PC-9 (cell line): Measurements from ENCODE around the gene CDA. TPM values are rescaled to one million over a fixed set of nuclear protein-coding genes. Genes with fewer than 3 reads are reported as not detected.
A peak's percentile ranks its signal among the peaks of the same experiment; 100 is the strongest.

Experiments
- BruUV-seq: library from RNA; stranded (reverse); fragments of 400-500 nt; replicated peaks from 2 replicates; lab custom pipeline; 2021; lab: Mats Ljungman, UMichigan
- CTCF ChIA-PET: fragments of 300-600 bp; sonication (Branson Sonifier 250); formaldehyde crosslinking; loops from one replicate; lab custom pipeline; 2022; ENCODE audit warnings: antibody characterized with exemption; lab: Charles Lee
- POLR2A ChIA-PET: fragments of 300-600 bp; sonication (Branson Sonifier 250); formaldehyde crosslinking; loops from one replicate; lab custom pipeline; 2022; ENCODE audit warnings: antibody characterized with exemption; ENCODE audit not compliant: unreplicated experiment; lab: Charles Lee
- DNase-seq, 2 experiments: peaks; one replicate each; pipeline versions ENCODE4 v3.0.0 to v3.0.0-alpha.2; 2015 to 2022; ENCODE audit warnings: mixed read lengths in 1 of 2
- H2AFZ ChIP-seq: fragments of 200-600 bp; sonication (generic); 2 replicates; pipeline ENCODE4 v1.8.1; 2017; ENCODE audit warnings: antibody characterized with exemption
- H3F3A ChIP-seq: fragments of 200-600 bp; sonication (generic); 2 replicates; pipeline ENCODE4 v1.8.1; 2017; ENCODE audit warnings: antibody characterized with exemption, mild to moderate bottlenecking, low read depth; ENCODE audit not compliant: insufficient read depth
- H3K27ac ChIP-seq: fragments of 200-600 bp; sonication (generic); 2 replicates; pipeline ENCODE4 v1.6.1; 2016; ENCODE audit warnings: mixed run types
- H3K27me3 ChIP-seq: fragments of 200-600 bp; sonication (generic); 2 replicates; pipeline ENCODE4 v1.6.1; 2016; ENCODE audit warnings: low read depth, mixed run types; ENCODE audit not compliant: insufficient read depth
- H3K36me3 ChIP-seq: fragments of 200-600 bp; sonication (generic); 2 replicates; pipeline ENCODE4 v1.6.1; 2016; ENCODE audit warnings: low read depth, mixed run types
- H3K4me1 ChIP-seq: fragments of 200-600 bp; sonication (generic); replicated peaks from 2 replicates; pipeline ENCODE4 v1.6.1; 2016; ENCODE audit warnings: mixed run types; ENCODE audit not compliant: insufficient read depth
- H3K4me2 ChIP-seq: fragments of 200-600 bp; sonication (generic); 2 replicates; pipeline ENCODE4 v1.6.1; 2017; ENCODE audit warnings: mixed run types
- H3K4me3 ChIP-seq: fragments of 200-600 bp; sonication (generic); 2 replicates; pipeline ENCODE4 v1.6.1; 2016; ENCODE audit warnings: mixed run types
- H3K79me2 ChIP-seq: fragments of 200-600 bp; sonication (generic); 2 replicates; pipeline ENCODE4 v1.6.1; 2017; ENCODE audit warnings: low read depth, mixed run types
- H3K9me2 ChIP-seq: fragments of 200-600 bp; sonication (generic); 2 replicates; pipeline ENCODE4 v1.8.1; 2017; ENCODE audit warnings: mild to moderate bottlenecking; ENCODE audit not compliant: insufficient read depth
- H3K9me3 ChIP-seq: fragments of 200-600 bp; sonication (generic); 2 replicates; pipeline ENCODE4 v1.8.1; 2016; ENCODE audit warnings: low read depth; ENCODE audit not compliant: insufficient read depth
- H4K20me1 ChIP-seq: fragments of 200-600 bp; sonication (generic); 2 replicates; pipeline ENCODE4 v1.8.1; 2017; ENCODE audit not compliant: insufficient read depth
- CTCF ChIP-seq: fragments of 200-600 bp; sonication (generic); conservative IDR thresholded peaks from 2 replicates; pipeline ENCODE4 v1.6.1; 2017; ENCODE audit warnings: mixed run types, antibody characterized with exemption, mild to moderate bottlenecking, moderate library complexity
- EZH2 ChIP-seq: fragments of 200-600 bp; sonication (generic); IDR thresholded peaks from 2 replicates; pipeline ENCODE4 v1.8.0; 2017; ENCODE audit warnings: antibody characterized with exemption, low read depth
- intact Hi-C: fragments of 100-400 bp; cut with micrococcal nuclease; formaldehyde crosslinking; loops from one replicate; pipeline ENCODE4 v1.10.0; 2022; ENCODE audit not compliant: unreplicated experiment
- total RNA-seq: library from RNA; stranded (reverse); gene quantifications from 2 replicates; pipeline ENCODE4 v1.2.3, GENCODE V29; 2021

CDA gene
- total RNA-seq, 1 experiment from 2014 or later = 56.6 TPM

- Histone ChIP-seq H2AFZ (no peak overlapping the region), H4K20me1 (no peaks in the 10 kb centered on the region), H3K4me3 (no peak overlapping the region), H3K36me3 (0 out of 2 replicates have a peak, but pooled peaks cover 2% of the 10 kb centered on the region), H3K4me1 (peaks cover 54% of the 10 kb centered on the region), H3F3A (peaks cover 50% of the 10 kb centered on the region), H3K9me2 (no peaks in the 10 kb centered on the region), H3K4me2 (no peak overlapping the region), H3K27me3 (no peaks in the 10 kb centered on the region), H3K79me2 (no peaks in the 10 kb centered on the region), H3K9me3 (no peaks in the 10 kb centered on the region), H3K27ac (0 out of 2 replicates have a peak overlapping the region, but pooled peaks have one; percentile 88)
- ChIA-PET POLR2A (no interaction called here), CTCF (interaction anchor here (0.5 to 0.8 kb wide), 2 partner anchors 8 to 10 kb away, joined by 3 read pairs; no protein-coding TSS in a partner anchor)
- intact Hi-C loops = no loop called here
- no TSS peak for BruUV-seq
- no peak for DNase-seq
- TF ChIP-seq EZH2 = no peak
Measured at GRCh38 chr1:20600156-20600555, 11.3 kb downstream of the CDA start.

GRCh38 chr1:20601129-20601825, 12.4 kb downstream of the CDA start:
- Histone ChIP-seq H3K4me3 (no peak overlapping the region), H3K36me3 (0 out of 2 replicates have a peak, but pooled peaks cover 2% of the 10 kb centered on the region), H3K4me2 (0 out of 2 replicates have a peak overlapping the region, but pooled peaks have one; percentile 1), H3K27me3 (no peaks in the 10 kb centered on the region), H3K79me2 (no peaks in the 10 kb centered on the region), H3K4me1 (peaks cover 54% of the 10 kb centered on the region), H3K27ac (peak overlapping the region; percentile 88), H4K20me1 (no peaks in the 10 kb centered on the region), H3K9me3 (no peaks in the 10 kb centered on the region), H2AFZ (no peak overlapping the region), H3F3A (peaks cover 50% of the 10 kb centered on the region), H3K9me2 (no peaks in the 10 kb centered on the region)
- TF ChIP-seq CTCF (no peak), EZH2 (no peak)
- ChIA-PET CTCF (interaction anchor here (0.6 kb wide), 1 partner anchor 8 kb away, joined by 4 read pairs; no protein-coding TSS in a partner anchor), POLR2A (no interaction called here)
- intact Hi-C loops = no loop called here
- peak in 1 of 2 experiments; percentile 67 for DNase-seq
- BruUV-seq = no TSS peak

GRCh38 chr1:20602851-20603450, 14.1 kb downstream of the CDA start:
- H3K36me3 ChIP-seq = 0 out of 2 replicates have a peak, but pooled peaks cover 2% of the 10 kb centered on the region
- no peak overlapping the region for H3K4me3 ChIP-seq
- peak overlapping the region; percentile 57 for H3K4me2 ChIP-seq
- H3K27me3 ChIP-seq = no peaks in the 10 kb centered on the region
- no peaks in the 10 kb centered on the region for H3K9me3 ChIP-seq
- no peaks in the 10 kb centered on the region for H3K9me2 ChIP-seq
- ChIA-PET POLR2A (no interaction called here), CTCF (no interaction called here)
- H3K4me1 ChIP-seq = peaks cover 54% of the 10 kb centered on the region
- intact Hi-C loops = no loop called here
- H4K20me1 ChIP-seq = no peaks in the 10 kb centered on the region
- no peaks in the 10 kb centered on the region for H3K79me2 ChIP-seq
- TF ChIP-seq EZH2 (no peak), CTCF (no peak)
- H2AFZ ChIP-seq = 0 out of 2 replicates have a peak overlapping the region, but pooled peaks have one; percentile 16
- peak overlapping the region; percentile 88 for H3K27ac ChIP-seq
- peaks cover 50% of the 10 kb centered on the region for H3F3A ChIP-seq
- peak in 1 of 2 experiments; percentile 85 for DNase-seq
- no TSS peak for BruUV-seq
